ENCODE results near the gene PAK1.

The PAK1 gene

GRCh38 chr11:77479746-77480352 is 6.0 kb upstream of the PAK1 start:
- in situ Hi-C loops (cut with HindIII; ENCODE audit: low sequenced_read_pairs): no loop called here

DNA sequence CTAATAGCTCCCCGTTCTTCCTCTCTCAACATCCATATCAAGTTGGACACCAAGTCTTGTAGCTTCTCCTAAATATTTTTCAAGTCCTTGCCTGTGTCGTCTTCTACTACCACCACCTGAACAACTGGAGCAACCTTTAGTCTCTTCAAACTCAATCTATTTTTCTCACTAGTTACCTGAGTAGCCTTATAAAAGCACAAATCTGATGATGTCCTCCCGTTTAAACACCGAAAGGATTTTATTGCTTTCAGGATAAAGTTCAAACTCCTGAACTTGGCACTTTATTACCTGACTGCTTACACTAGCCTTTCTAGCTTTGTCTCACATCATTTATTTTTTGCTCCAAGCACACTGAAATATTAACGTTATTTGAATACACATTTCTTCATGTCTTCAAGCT is 1.3 kb upstream of the PAK1 start:
- in situ Hi-C loops (cut with HindIII; ENCODE audit: low sequenced_read_pairs): no loop called here

GRCh38 chr11:77474684-77475060 is 778 bp upstream of the PAK1 start:
- in situ Hi-C loops (cut with HindIII; ENCODE audit: low sequenced_read_pairs): loop anchor here (5.0 kb wide), 1 partner anchor 98 kb away; no protein-coding TSS in a partner anchor

DNA sequence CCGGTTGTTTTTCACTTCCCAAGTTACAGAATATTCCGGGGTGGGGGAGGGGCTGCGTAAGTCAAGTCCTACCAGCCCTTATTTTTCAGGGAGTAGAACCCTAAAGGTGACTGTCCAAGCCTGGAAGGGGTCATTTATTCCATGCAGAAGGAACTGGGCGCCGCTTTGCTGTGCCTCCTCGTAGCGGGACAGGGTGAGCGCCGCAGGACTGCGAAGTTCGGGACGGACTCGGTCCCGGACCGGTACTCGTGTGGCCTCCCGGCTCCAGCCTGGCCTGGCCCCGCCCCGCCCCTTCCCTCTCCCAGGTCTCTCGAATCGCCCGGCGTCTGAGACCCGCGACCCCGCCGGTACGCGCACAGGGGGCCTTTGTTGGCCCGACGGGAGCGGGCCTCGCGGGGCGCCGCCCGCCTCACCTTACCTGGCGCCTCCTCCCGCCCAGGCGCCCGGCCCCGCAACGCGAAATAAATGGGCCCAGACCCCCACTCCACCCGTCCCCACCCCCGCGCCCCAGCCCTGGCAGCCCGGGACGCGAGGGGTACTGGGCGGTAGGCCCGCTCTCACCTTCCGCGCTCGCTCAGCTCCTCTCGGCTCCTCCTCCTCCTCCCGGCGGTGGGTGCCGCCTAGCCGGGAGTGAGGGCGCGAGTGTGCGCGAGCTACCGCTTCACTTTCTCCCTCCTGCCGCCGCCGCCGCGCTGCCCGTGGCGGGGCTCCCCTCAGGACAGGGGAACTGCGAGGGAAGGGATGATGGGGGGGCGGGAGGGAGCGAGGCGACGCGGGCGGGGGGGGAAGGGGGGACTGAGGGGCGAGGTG is 698 bp downstream of the PAK1 start:
- in situ Hi-C loops (cut with HindIII; ENCODE audit: low sequenced_read_pairs): loop anchor here (5.0 kb wide), 1 partner anchor 99 kb away; no protein-coding TSS in a partner anchor

- in situ Hi-C loops (cut with HindIII; ENCODE audit: low sequenced_read_pairs): loop anchor here (5.0 kb wide), 1 partner anchor 101 kb away; no protein-coding TSS in a partner anchor
Measured at GRCh38 chr11:77471558-77472193, 2.2 kb downstream of the PAK1 start.

DNA sequence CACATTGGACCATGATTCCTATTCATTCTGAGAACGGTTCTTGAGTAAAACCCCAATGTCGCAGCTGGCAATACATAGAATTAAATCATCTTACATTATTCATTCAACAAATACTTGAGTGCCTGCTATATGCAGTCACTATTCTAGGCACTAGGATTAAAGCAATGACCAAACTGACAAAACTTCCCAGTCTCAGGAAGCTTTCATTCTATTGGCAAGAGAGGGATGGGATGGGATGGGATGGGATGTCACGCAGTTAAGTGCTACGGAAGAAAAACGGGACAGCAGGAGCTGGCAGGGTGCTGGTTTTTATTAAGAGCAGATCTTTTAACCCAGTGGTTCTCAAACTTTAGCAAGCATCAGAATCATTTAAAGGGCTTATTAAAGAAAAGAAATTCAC is 2.9 kb downstream of the PAK1 start:
- in situ Hi-C loops (cut with HindIII; ENCODE audit: low sequenced_read_pairs): loop anchor here (5.0 kb wide), 1 partner anchor 101 kb away; no protein-coding TSS in a partner anchor

DNA sequence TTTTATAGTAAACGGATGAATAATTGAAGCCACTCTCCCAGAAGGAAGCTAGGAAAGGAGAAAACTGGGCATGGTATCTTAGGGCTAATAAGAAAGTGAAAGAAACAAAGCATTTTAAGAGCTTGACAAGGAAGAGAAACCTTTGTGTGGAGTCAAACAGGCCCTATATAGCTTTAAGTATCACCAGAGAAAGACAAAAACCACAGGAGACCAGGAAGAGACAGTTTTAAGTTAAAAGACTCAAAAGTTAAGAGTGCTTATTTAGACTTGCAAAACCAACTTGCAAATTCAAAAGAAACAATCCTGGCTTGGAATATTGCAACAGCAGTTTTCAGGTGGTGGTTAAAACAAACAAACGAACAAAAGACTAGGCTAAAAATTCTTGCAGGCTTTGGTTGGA is 3.4 kb downstream of the PAK1 start:
- in situ Hi-C loops (cut with HindIII; ENCODE audit: low sequenced_read_pairs): loop anchor here (5.0 kb wide), 1 partner anchor 102 kb away; no protein-coding TSS in a partner anchor

DNA sequence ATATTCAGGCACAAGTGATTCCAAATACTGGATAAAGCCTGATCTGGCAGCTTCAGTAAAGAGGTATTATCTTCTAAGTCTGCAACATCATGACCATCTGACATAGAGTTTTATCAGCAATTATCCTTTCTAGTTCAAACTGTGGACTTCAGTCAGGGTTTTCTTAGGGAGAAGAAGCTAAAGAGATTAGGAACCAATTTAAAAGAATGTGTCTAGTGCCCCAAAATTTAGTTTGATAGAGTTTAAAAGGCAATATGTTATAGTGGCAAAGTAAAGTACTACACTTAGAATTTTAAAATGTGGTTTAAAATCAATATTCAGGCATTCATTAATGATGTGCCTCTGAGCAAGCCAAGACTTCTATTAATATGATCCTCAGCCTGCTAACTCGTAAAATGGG is 5.4 kb downstream of the PAK1 start:
- in situ Hi-C loops (cut with HindIII; ENCODE audit: low sequenced_read_pairs): no loop called here

DNA sequence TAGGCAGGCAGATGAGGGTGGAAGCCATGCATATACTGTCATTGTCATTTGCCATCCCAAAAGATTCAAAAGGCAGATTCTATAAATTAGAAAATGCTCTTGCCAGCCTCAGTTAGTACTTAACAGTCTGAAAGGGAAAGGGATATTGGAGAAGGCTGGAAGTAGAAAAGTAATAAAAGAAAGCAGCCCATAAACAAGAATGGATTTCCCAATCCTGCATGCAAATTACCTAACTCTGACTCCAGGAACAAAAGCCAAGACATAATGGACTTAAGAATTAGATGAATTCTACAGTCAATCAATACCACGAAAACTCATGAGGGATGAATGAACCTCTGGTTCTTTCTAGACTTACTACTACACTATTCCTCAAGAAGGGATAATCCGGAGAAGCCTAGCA is 5.9 kb downstream of the PAK1 start:
- in situ Hi-C loops (cut with HindIII; ENCODE audit: low sequenced_read_pairs): no loop called here

DNA sequence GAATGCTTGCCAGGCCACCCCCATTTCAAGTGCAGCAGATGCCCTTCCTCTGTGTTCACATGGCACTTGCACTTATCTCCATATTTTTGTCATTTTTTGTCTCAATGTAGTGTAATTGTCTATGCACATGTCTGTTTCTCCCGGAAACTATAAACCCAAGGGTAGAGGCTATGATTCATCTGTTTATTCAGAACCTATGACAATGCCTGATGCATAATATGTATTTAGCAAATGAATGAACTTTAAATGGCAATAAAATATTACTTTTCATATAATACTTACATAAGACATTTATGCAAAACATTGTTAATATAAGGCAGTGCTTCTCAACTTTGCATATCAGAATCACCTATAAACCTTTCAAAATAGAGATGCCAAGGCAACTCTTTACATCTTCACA is 6.7 kb downstream of the PAK1 start:
- in situ Hi-C loops (cut with HindIII; ENCODE audit: low sequenced_read_pairs): no loop called here

GRCh38 chr11:77457340-77457739 is 16.6 kb downstream of the PAK1 start:
- in situ Hi-C loops (cut with HindIII; ENCODE audit: low sequenced_read_pairs): no loop called here

DNA sequence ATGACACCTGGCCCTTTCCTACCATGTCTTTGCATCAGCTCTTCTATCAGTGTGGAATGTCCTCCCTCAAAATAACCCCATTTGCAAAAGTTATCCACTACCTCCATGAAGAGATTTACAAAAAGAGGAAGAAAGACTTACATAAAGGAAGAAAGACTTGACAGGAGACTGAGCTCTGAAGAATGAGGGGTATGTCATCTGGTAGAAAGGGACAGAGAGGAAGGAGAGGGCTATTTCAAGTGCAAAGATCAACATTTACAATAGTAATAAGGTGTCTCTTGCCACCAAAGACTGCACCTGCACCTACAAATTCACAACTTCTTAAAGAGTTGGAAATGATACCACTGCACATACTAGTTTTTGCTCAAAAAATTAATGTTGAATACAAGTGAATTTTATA is 18.2 kb downstream of the PAK1 start:
- in situ Hi-C loops (cut with HindIII; ENCODE audit: low sequenced_read_pairs): no loop called here

GRCh38 chr11:77454867-77455655 is 18.8 kb downstream of the PAK1 start:
- in situ Hi-C loops (cut with HindIII; ENCODE audit: low sequenced_read_pairs): no loop called here

DNA sequence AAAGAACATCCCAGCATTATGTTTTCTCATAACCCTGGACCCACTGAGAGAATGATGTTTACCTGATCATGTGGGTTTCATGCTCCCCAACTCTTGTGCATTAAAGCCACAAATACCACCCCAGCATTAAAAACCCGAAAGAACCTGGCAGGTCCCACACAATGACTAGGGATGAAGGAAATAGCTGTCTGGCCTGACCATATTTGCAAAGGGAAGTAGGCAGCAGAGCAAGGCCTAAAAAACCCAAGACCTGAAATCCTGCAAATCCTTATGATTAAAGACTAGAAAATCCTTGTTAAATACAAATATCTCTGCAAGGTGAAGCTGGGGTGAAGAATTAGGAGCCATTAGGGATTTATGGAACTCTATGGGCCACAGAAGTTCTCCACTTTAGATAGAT is 23.7 kb downstream of the PAK1 start:
- in situ Hi-C loops (cut with HindIII; ENCODE audit: low sequenced_read_pairs): no loop called here

DNA sequence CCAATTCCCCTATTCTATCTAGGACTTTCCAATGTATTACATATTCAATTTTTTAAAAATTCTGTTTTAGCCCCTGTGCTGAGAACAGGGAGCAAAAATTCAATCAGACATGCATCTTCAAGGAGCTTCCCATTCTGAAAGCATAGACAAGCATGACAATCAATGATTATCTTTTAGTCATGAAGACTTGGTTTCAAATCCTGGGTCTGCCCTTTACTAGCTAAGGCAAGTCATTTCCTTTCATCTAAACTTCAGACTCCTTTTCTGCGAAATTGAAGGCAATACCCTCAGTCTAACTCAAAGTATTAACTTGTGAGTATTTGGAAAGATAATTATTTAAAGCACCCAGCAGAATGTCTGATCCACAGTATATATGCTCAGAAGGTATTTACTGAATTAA is 24.1 kb downstream of the PAK1 start:
- in situ Hi-C loops (cut with HindIII; ENCODE audit: low sequenced_read_pairs): no loop called here

GRCh38 chr11:77449060-77449521 is 24.8 kb downstream of the PAK1 start:
- in situ Hi-C loops (cut with HindIII; ENCODE audit: low sequenced_read_pairs): no loop called here

- in situ Hi-C loops (cut with HindIII; ENCODE audit: low sequenced_read_pairs): no loop called here
Measured at GRCh38 chr11:77448269-77448668, 25.6 kb downstream of the PAK1 start.

GRCh38 chr11:77446911-77447629 is 26.8 kb downstream of the PAK1 start:
- in situ Hi-C loops (cut with HindIII; ENCODE audit: low sequenced_read_pairs): no loop called here

DNA sequence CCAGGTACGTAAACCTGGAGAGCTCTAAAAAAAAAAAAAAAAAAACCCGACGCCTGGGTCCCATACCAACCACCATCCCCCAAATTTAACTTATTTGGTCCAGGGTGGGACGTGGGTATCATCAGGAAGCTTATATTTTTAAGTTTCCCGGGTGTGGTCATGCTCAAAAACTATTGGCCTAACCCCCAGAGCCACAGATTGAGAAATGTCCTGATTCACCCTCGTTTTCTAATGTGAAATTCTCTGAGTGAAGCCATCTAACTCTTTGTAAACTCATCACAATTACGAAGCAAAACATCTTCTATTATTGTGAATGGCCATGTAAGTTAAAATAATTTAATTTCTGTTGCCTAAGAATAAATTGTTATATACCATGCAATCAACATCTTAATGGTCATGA is 29.6 kb downstream of the PAK1 start:
- in situ Hi-C loops (cut with HindIII; ENCODE audit: low sequenced_read_pairs): no loop called here

GRCh38 chr11:77442394-77443053 is 31.4 kb downstream of the PAK1 start:
- in situ Hi-C loops (cut with HindIII; ENCODE audit: low sequenced_read_pairs): no loop called here

Measured in DLD1 (cell line).